OCI-LY1 (cell line): ENCODE results near the gene TMEM181.

Source experiments
- H2AFZ ChIP-seq: fragments of 200-600 bp; sonication (generic), shearing (Covaris generic); 2 replicates; pipeline ENCODE4 v1.6.0; 2014; ENCODE audit warnings: antibody characterized with exemption, mild to moderate bottlenecking, low read length
- H3F3A ChIP-seq: fragments of 200-600 bp; sonication (generic), shearing (Covaris generic); 2 replicates; pipeline ENCODE4 v1.6.0; 2014; ENCODE audit warnings: mild to moderate bottlenecking, antibody characterized with exemption, low read length, moderate library complexity; ENCODE audit not compliant: insufficient read depth
- H3K27ac ChIP-seq: fragments of 200-600 bp; sonication (generic); 2 replicates; pipeline ENCODE4 v1.5.1; 2014; ENCODE audit warnings: low read length, mixed run types, mild to moderate bottlenecking, low read depth; ENCODE audit not compliant: poor library complexity, severe bottlenecking
- H3K27me3 ChIP-seq: fragments of 200-600 bp; sonication (generic); 2 replicates; pipeline ENCODE4 v1.6.0; 2014; ENCODE audit warnings: antibody characterized with exemption, mild to moderate bottlenecking, low read length, moderate library complexity; ENCODE audit not compliant: insufficient read depth
- H3K36me3 ChIP-seq: fragments of 200-600 bp; sonication (generic); 2 replicates; pipeline ENCODE4 v1.6.1; 2014; ENCODE audit warnings: mild to moderate bottlenecking, antibody characterized with exemption, low read length, moderate library complexity, mixed read lengths; ENCODE audit not compliant: insufficient read depth
- H3K4me1 ChIP-seq: fragments of 200-600 bp; sonication (generic); 2 replicates; pipeline ENCODE4 v1.5.1; 2014; ENCODE audit warnings: mild to moderate bottlenecking, low read length, moderate library complexity; ENCODE audit not compliant: insufficient read depth, severe bottlenecking
- H3K4me2 ChIP-seq: fragments of 200-600 bp; sonication (generic), shearing (Covaris generic); 2 replicates; pipeline ENCODE4 v1.6.1; 2014; ENCODE audit warnings: low read length
- H3K4me3 ChIP-seq: fragments of 200-600 bp; sonication (generic); 2 replicates; pipeline ENCODE4 v1.5.1; 2014; ENCODE audit warnings: low read length, low read depth, mild to moderate bottlenecking, mixed read lengths; ENCODE audit not compliant: poor library complexity, severe bottlenecking
- H3K79me2 ChIP-seq: fragments of 200-600 bp; shearing (Covaris generic); 2 replicates; pipeline ENCODE4 v1.6.1; 2016; ENCODE audit warnings: mixed run types, low read length, mixed read lengths; ENCODE audit not compliant: insufficient read depth
- H3K9ac ChIP-seq: fragments of 200-600 bp; sonication (generic), shearing (Covaris generic); 2 replicates; pipeline ENCODE4 v1.6.1; 2014; ENCODE audit warnings: mild to moderate bottlenecking, low read length, mixed read lengths
- H3K9me2 ChIP-seq: fragments of 200-600 bp; sonication (generic), shearing (Covaris generic); 2 replicates; pipeline ENCODE4 v1.6.1; 2014; ENCODE audit warnings: low read depth, mild to moderate bottlenecking, low read length, mixed read lengths
- H3K9me3 ChIP-seq: fragments of 200-600 bp; shearing (Covaris generic); 2 replicates; pipeline ENCODE4 v1.6.1; 2014; ENCODE audit warnings: low read length, mixed read lengths
- H4K20me1 ChIP-seq: fragments of 200-600 bp; sonication (generic), shearing (Covaris generic); 2 replicates; pipeline ENCODE4 v1.6.0; 2016; ENCODE audit warnings: mild to moderate bottlenecking, low read length; ENCODE audit not compliant: insufficient read depth
- EZH2 ChIP-seq: fragments of 200-600 bp; sonication (generic), shearing (Covaris generic); IDR thresholded peaks from 2 replicates; pipeline ENCODE4 v1.8.0; 2017; ENCODE audit warnings: borderline replicate concordance, mixed run types, mild to moderate bottlenecking, antibody characterized with exemption, low read length, moderate library complexity, mixed read lengths
- TF ChIP-seq, protein P1 (sequence below): fragments of 200-600 bp; sonication (generic), shearing (Covaris generic); IDR thresholded peaks from 2 replicates; pipeline ENCODE4 v1.5.1; 2017; ENCODE audit warnings: mild to moderate bottlenecking, antibody characterized with exemption, low read length, moderate library complexity, mixed read lengths

The TMEM181 gene

GRCh38 chr6:158595223-158595622 lies 35.3 kb downstream of the TMEM181 start:
- Histone ChIP-seq H4K20me1 (no peaks in the 10 kb centered on the region), H3K79me2 (no peaks in the 10 kb centered on the region), H3K36me3 (peaks cover 21% of the 10 kb centered on the region; the same call in 1 of the 2 replicates), H3K9me3 (no peaks in the 10 kb centered on the region), H3F3A (no peaks in the 10 kb centered on the region), H3K9ac (no peak overlapping the region), H3K9me2 (no peaks in the 10 kb centered on the region), H2AFZ (no peak overlapping the region), H3K4me2 (no peak overlapping the region), H3K4me3 (no peak overlapping the region), H3K4me1 (peaks cover 10% of the 10 kb centered on the region), H3K27ac (no peak overlapping the region), H3K27me3 (no peaks in the 10 kb centered on the region)
- no peak for TF ChIP-seq EZH2
- TF ChIP-seq, protein P1, sequence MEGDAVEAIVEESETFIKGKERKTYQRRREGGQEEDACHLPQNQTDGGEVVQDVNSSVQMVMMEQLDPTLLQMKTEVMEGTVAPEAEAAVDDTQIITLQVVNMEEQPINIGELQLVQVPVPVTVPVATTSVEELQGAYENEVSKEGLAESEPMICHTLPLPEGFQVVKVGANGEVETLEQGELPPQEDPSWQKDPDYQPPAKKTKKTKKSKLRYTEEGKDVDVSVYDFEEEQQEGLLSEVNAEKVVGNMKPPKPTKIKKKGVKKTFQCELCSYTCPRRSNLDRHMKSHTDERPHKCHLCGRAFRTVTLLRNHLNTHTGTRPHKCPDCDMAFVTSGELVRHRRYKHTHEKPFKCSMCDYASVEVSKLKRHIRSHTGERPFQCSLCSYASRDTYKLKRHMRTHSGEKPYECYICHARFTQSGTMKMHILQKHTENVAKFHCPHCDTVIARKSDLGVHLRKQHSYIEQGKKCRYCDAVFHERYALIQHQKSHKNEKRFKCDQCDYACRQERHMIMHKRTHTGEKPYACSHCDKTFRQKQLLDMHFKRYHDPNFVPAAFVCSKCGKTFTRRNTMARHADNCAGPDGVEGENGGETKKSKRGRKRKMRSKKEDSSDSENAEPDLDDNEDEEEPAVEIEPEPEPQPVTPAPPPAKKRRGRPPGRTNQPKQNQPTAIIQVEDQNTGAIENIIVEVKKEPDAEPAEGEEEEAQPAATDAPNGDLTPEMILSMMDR = peak; percentile 55

GRCh38 chr6:158596861-158597260 lies 37.0 kb downstream of the TMEM181 start:
- Histone ChIP-seq H2AFZ (no peak overlapping the region), H3K9me3 (no peaks in the 10 kb centered on the region), H3K4me1 (peaks cover 10% of the 10 kb centered on the region), H3K79me2 (no peaks in the 10 kb centered on the region), H3F3A (no peaks in the 10 kb centered on the region), H3K27me3 (no peaks in the 10 kb centered on the region), H3K27ac (no peak overlapping the region), H4K20me1 (no peaks in the 10 kb centered on the region), H3K9me2 (no peaks in the 10 kb centered on the region), H3K4me3 (no peak overlapping the region), H3K4me2 (no peak overlapping the region), H3K9ac (no peak overlapping the region), H3K36me3 (peaks cover 8% of the 10 kb centered on the region; the same call in 1 of the 2 replicates)
- TF ChIP-seq, protein P1 = no peak
- TF ChIP-seq EZH2 = no peak

DNA sequence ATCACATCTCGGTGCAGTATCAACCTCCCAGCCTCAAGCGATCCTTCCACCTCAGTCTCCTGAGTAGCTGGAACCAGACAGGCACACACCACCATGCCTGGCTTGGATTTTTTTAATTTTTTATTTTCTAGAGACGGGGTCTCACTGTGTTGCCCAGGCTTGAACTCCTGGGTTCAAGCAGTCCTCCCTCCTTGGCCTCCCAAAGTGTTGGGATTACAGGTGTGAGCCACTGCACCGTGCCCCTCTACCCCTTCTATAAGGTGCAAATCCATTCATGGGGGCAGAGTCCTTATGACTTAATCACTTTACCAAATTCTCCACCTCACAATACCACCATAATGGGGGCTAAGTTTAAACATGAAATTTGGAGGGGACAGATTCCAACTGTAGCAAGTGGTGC lies 37.7 kb downstream of the TMEM181 start:
- Histone ChIP-seq H3K9me2 (no peaks in the 10 kb centered on the region), H3K27me3 (no peaks in the 10 kb centered on the region)

More for the DNA sequence above, 37.7 kb downstream of the TMEM181 start:
- Histone ChIP-seq H2AFZ (no peak overlapping the region), H3K4me3 (no peak overlapping the region), H3K4me1 (peaks cover 10% of the 10 kb centered on the region), H3K36me3 (peaks cover 6% of the 10 kb centered on the region; the same call in 1 of the 2 replicates), H3K79me2 (no peaks in the 10 kb centered on the region), H3K9me3 (no peaks in the 10 kb centered on the region), H3K9ac (no peak overlapping the region), H4K20me1 (no peaks in the 10 kb centered on the region), H3F3A (no peaks in the 10 kb centered on the region), H3K4me2 (no peak overlapping the region), H3K27ac (no peak overlapping the region)
- TF ChIP-seq EZH2 = no peak
- TF ChIP-seq, protein P1 = no peak
